Stimulated activated CD8-positive, alpha-beta memory T cell treated with anti-CD3 and anti-CD28 coated beads, Interleukin-12 subunit alpha, Interleukin-12 subunit beta, amount 100 ng/mL, for 4 hours (primary cell): ENCODE measurements around the gene VIPR2.
"Not testable (repeated sequence)": the region's sequence is repeated elsewhere in the genome, so short reads cannot be mapped to it uniquely, and the experiment has no call there.

Experiments used
- DNase-seq: peaks from one replicate; pipeline ENCODE4 v3.0.0-alpha.2; 2020; ENCODE audit warnings: low read depth

The VIPR2 gene

DNA sequence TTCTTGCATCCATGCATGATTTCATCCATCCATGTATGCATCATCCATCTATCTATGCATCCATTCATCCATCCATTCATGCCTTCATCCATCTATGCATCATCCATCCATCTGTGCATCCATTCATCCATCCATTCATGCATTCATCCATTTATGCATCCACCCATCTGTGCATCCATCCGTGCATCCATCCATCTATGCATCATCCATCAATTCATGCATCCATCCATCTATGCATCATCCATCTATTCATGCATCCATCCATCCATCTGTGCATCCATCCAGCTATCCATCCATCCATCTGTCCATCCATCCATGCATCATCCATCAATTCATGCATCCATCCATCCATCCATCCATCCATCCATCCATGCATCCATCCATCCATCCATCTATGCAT is 157.0 kb downstream of the VIPR2 start:
- DNase-seq, result no peak

GRCh38 chr7:158985583-158985982 is 159.1 kb downstream of the VIPR2 start:
- DNase-seq, result no peak

- DNase-seq, result not testable (repeated sequence)
These were observed 160.7 kb downstream of the VIPR2 start for GRCh38 chr7:158984007-158984406.

- not testable (repeated sequence) for DNase-seq
These were observed 162.6 kb downstream of the VIPR2 start for GRCh38 chr7:158982080-158982479.

- no peak for DNase-seq
These were observed 164.9 kb downstream of the VIPR2 start for GRCh38 chr7:158979635-158980351.

DNA sequence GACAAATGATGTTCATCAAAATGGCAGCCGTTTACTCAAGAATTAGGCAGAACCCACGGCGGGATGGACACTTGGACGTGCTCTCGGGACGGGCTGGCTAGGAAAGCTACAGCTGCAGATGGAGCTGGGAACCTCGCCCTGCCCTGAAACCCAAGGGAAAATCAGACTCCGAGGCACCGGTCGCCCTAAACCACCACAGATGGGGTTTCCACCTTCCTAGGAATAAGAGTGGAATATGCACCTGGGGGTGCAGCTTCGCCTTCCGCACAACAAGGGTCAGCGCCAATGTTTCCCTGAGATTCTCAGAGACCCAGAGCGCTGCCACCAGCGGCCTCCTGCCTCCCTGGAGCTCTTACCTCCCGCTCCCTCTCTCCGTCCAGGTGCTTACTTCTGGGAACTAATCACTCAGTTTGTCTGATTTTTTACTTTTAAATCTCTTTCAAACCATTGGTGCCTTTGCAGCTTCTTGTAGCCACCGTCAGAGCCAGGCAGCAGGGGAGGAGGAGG is 165.6 kb downstream of the VIPR2 start:
- no peak for DNase-seq
